Pancreas (tissue), 10 donors: ENCODE measurements around the gene SPATS2L. TPM values are rescaled to one million over a fixed set of nuclear protein-coding genes. Genes with fewer than 3 reads are reported as not detected.

ENCODE experiments used
- ATAC-seq, 4 donors: fragments of 200-7000 bp; cut with Tn5 transposase; one replicate each; pipeline versions ENCODE4 v1.8.0 to v1.9.1; 2020; ENCODE audit warnings: mild to moderate bottlenecking in 4 of 4, moderate library complexity in 4 of 4
- DNase-seq, 6 donors: peaks; one replicate each; pipeline ENCODE4 v3.0.0-alpha.2; 2020
- FAIRE-seq: peaks from 2 replicates; lab custom pipeline; 2012; peaks lifted over from hg19 to GRCh38; lab: Jason Lieb, UNC
- H3K27ac ChIP-seq, 4 donors: fragments of 200-600 bp; sonication (generic); 1 replicate in 3 of 4; 2 replicates in 1 of 4; pipeline versions ENCODE4 v1.5.0 to v1.8.0; 2020
- H3K27me3 ChIP-seq, 4 donors: fragments of 200-600 bp; one replicate each; pipeline ENCODE4 v1.8.0; 2021
- H3K36me3 ChIP-seq, 3 donors: fragments of 200-600 bp; sonication (generic) in 1 of 3; one replicate each; pipeline versions ENCODE4 v1.5.0 to v1.8.0; 2020 to 2021
- H3K4me1 ChIP-seq, 3 donors: fragments of 200-600 bp; one replicate each; pipeline ENCODE4 v1.8.0; 2021
- H3K4me3 ChIP-seq, 4 donors: fragments of 200-600 bp; sonication (generic) in 2 of 4; one replicate each; pipeline versions ENCODE4 v1.5.0 to v1.8.0; 2020 to 2021
- H3K9me3 ChIP-seq, 4 donors: fragments of 200-600 bp; one replicate each; pipeline ENCODE4 v1.8.0; 2021
- WGBS, 2 donors: extraction: QIAGEN DNeasy Blood & Tissue Kit; methylation state at CpG; one replicate each; pipeline ENCODE4 v1.1.7; 2013; 5-methylcytosine and 5-hydroxymethylcytosine counted together
- intact Hi-C, 3 donors: fragments of 100-400 bp; cut with DNase I; formaldehyde crosslinking; loops; one replicate each; pipeline versions ENCODE4 v1.11.1 to v1.14.2; 2022
- polyA plus RNA-seq, 2 donors: library from polyadenylated mRNA; stranded (reverse); fragments of 200-250 nt; gene quantifications; one replicate each; pipeline ENCODE4 v1.2.3, GENCODE V29; 2013
- total RNA-seq, 6 donors: library from RNA; stranded (reverse); fragmentation: NEBNext Ultra II Directional in 4 of 6; extraction: Animal tissue kit (Norgen Biotek cat#: 25700) in 4 of 6; gene quantifications; one replicate each; pipeline versions ENCODE4 v1.2.1 to v1.2.4, GENCODE V29; 2021 to 2023
- TF ChIP-seq, protein P1 (sequence below), 4 donors: fragments of 200-600 bp; sonication (generic) in 3 of 4; IDR thresholded peaks; one replicate each; pipeline versions ENCODE4 v1.5.0 to v1.8.0; 2021; ENCODE audit warnings: antibody characterized with exemption in 4 of 4
- donor health status: healthy with polysubstance abuse.
- donor health status: DM: no; HTN: no; CAD: no; lungs with moderate emphysema.
- donor health status: DM: no; HTN: no; CAD: no.
- donor health status: control.
- donor health status: control.
- donor health status: Bipolar disorder and iron deficiency.
- donor health status: DM: yes; HTN: yes; CAD: no.
- donor health status: DM: no; HTN: no; CAD: no.
- donor health status: DM: no; HTN: no; CAD: no.
- donor health status: DM: yes; HTN: yes; CAD: no.

Gene SPATS2L, protein sequence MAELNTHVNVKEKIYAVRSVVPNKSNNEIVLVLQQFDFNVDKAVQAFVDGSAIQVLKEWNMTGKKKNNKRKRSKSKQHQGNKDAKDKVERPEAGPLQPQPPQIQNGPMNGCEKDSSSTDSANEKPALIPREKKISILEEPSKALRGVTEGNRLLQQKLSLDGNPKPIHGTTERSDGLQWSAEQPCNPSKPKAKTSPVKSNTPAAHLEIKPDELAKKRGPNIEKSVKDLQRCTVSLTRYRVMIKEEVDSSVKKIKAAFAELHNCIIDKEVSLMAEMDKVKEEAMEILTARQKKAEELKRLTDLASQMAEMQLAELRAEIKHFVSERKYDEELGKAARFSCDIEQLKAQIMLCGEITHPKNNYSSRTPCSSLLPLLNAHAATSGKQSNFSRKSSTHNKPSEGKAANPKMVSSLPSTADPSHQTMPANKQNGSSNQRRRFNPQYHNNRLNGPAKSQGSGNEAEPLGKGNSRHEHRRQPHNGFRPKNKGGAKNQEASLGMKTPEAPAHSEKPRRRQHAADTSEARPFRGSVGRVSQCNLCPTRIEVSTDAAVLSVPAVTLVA
- total RNA-seq: 10 to 100 TPM; 28.8 to 87.0 (median 40.8) TPM
- 10 to 100 TPM; 29.0 to 53.8 TPM for polyA plus RNA-seq

DNA sequence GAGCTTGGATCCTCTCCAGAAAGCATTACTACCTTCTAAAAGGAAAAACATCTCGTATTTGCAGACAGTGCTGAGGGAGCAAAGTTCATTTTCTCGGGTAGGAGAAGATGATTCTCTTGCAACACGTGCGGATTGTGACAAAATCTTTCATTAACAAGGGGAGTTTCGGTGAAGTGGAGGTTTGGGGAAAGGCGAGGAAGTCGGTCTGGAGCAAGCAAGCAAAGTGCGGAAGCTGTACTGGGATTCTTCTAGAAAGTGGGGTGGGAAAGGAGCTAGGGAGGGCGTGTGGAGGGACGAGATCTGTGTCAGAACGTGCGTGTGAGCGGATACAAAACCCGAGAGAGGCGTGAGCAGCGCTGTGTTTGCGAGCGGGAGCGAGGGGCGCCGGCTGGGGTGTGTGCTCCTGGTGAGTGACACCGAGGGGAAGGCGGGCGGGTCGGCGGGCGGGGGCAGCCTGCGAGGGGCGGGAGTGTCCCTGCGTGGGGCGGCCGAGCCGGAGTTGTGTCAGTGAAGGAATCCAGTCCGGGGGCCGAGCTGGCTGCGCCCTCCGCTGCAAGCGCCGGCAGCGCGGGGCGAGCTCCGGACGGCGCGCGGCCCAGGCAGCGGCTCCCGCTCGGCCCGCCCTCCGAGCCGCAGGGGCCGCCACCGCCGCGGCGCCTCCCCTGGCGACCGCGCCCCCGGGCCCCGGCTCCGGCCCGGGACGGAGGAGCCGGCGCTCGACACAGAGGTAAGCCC lies at the start of gene SPATS2L:
Gene SPATS2L, plus strand, starts transcription at position 498 of the 735 bp plus-strand sequence. CDS start 82,552 bp downstream, outside the sequence.
- TF ChIP-seq, protein P1, sequence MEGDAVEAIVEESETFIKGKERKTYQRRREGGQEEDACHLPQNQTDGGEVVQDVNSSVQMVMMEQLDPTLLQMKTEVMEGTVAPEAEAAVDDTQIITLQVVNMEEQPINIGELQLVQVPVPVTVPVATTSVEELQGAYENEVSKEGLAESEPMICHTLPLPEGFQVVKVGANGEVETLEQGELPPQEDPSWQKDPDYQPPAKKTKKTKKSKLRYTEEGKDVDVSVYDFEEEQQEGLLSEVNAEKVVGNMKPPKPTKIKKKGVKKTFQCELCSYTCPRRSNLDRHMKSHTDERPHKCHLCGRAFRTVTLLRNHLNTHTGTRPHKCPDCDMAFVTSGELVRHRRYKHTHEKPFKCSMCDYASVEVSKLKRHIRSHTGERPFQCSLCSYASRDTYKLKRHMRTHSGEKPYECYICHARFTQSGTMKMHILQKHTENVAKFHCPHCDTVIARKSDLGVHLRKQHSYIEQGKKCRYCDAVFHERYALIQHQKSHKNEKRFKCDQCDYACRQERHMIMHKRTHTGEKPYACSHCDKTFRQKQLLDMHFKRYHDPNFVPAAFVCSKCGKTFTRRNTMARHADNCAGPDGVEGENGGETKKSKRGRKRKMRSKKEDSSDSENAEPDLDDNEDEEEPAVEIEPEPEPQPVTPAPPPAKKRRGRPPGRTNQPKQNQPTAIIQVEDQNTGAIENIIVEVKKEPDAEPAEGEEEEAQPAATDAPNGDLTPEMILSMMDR (IDR thresholded peaks at IDR 0.05): no peak
- H3K4me3 ChIP-seq: peak within 1 kb of the TSS; percentile 72 to 96 (median 92)
- no peaks in the 10 kb centered on the region for H3K36me3 ChIP-seq
- H3K4me1 ChIP-seq: peaks cover 4 to 7% (median 6%) of the 10 kb centered on the region in 3 donors
- H3K9me3 ChIP-seq: no peaks in the 10 kb centered on the region
- ATAC-seq (peak; percentile 61 to 78 (median 74)), DNase-seq (peak; percentile 70 to 89 (median 80)), FAIRE-seq (no peak)
- H3K27ac ChIP-seq: peak within 1 kb of the TSS; percentile 87 to 95 (median 90)
- intact Hi-C loops: loop anchor here in 1 of 3 donors (10.0 kb wide), 1 partner anchor 322 kb away; no protein-coding TSS in a partner anchor
- no peaks in the 10 kb centered on the region for H3K27me3 ChIP-seq
- WGBS, 2 donors: 0 to 1% methylated on average over 31 to 69 of the region's 69 CpGs

DNA sequence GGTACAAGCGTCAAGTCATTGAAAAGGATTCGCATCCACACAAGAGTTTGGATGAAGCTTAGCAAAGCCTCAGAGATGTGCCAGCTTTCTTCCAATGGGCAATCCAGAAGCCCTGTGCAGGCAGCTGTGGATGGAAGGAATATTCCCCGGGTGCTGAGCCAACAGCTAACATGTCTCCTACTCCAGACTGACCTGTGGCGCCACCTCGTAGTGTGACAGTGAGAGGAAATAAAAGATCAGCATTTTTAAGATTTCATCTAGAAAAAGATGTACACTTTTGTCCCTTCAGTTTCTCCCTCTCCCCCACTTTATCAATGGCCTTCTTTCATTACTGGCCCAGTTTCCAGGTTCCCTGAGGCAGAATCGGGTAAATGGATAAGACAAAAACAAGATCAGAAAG lies 48.9 kb upstream of the SPATS2L start:
- DNase-seq: peak; percentile 61 to 79 (median 74)
- no peak for FAIRE-seq
- no peaks in the 10 kb centered on the region for H3K9me3 ChIP-seq
- intact Hi-C loops: no loop called here
- H3K36me3 ChIP-seq: no peaks in the 10 kb centered on the region
- TF ChIP-seq, protein P1 (IDR thresholded peaks at IDR 0.05): no peak
- H3K4me1 ChIP-seq: peaks cover 11 to 21% (median 16%) of the 10 kb centered on the region in 3 donors
- no peaks in the 10 kb centered on the region for H3K27me3 ChIP-seq
- WGBS, 2 donors: 41 to 53% methylated on average over 6 of the region's 6 CpGs
- peak; percentile 61 to 84 (median 68) for ATAC-seq
- no peak overlapping the region for H3K27ac ChIP-seq
- H3K4me3 ChIP-seq: no peak overlapping the region

DNA sequence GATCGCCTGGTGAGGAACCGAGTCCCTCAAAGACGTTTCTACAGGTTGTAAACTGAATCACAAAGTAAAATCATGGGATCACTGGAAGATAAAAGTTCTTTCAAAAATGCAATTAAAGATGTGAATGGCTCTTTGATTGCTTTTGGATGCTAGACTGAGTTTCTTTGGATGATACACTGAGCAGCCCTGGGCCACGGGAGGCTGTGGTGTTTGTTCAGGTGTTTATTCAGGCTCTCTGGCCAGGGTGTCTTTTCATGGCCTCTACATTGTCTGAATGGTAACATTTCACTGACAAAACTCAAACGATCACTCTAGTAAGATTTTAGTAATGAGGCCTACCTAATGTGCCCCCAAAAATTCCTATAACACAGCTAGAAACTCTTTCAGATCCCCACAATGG lies 48.4 kb upstream of the SPATS2L start:
- TF ChIP-seq, protein P1 (IDR thresholded peaks at IDR 0.05): no peak
- no peaks in the 10 kb centered on the region for H3K36me3 ChIP-seq
- no peak for DNase-seq
- H3K4me3 ChIP-seq: no peak overlapping the region
- FAIRE-seq: no peak
- intact Hi-C loops: no loop called here
- H3K27ac ChIP-seq: peak overlapping the region in 2 of 4 donors; percentile 29 to 70
- H3K4me1 ChIP-seq: peaks cover 10 to 18% (median 11%) of the 10 kb centered on the region in 3 donors
- peak in 2 of 4 donors; percentile 42 to 44 for ATAC-seq
- WGBS, 2 donors: 59 to 60% methylated on average over 5 of the region's 5 CpGs
- no peaks in the 10 kb centered on the region for H3K27me3 ChIP-seq
- H3K9me3 ChIP-seq: no peaks in the 10 kb centered on the region

DNA sequence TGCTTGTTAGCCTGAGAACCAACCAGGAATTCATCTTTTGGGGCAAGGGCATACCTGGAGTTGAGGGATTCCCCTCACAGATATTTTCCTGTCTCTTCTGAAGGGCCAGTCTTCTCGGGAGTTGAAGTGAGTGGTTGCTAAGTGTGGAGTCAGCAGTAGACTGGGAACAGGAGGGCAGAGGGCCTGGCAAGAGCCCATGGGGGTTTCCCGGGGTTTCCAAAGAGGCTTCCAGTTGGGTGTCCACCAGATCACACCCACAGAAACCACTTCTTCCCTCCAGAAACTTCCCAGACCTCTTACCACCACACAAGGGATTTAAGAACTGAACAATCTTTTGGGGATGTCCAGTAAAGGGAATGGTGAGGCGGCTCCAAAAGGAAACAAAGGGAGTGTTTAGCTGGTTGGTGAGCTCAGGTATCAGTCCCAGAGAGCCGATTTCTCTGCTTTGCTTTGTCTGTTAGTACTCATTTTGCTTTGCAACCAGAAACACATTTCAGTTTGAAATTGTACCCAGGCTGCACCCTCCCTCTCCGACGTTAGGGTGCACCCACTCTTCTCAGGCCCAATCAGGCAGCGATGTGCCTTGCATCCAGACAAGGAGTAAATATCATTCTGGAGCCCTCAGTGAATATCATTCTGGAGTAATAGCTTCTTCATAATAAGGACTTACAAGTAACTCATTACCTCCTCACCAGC lies 47.5 kb upstream of the SPATS2L start:
- Histone ChIP-seq H3K27me3 (no peaks in the 10 kb centered on the region), H3K4me3 (no peak overlapping the region), H3K4me1 (peaks cover under 1 to 10% (median 2%) of the 10 kb centered on the region in 3 donors), H3K27ac (peak overlapping the region; percentile 6 to 70 (median 34)), H3K9me3 (no peaks in the 10 kb centered on the region), H3K36me3 (no peaks in the 10 kb centered on the region)
- intact Hi-C loops: no loop called here
- TF ChIP-seq, protein P1 (IDR thresholded peaks at IDR 0.05): no peak
- WGBS, 2 donors: 54 to 62% methylated on average over 7 of the region's 7 CpGs
- ATAC-seq (peak; percentile 26 to 58 (median 38)), FAIRE-seq (no peak), DNase-seq (peak in 1 of 6 donors; percentile 48)
